HG03342 (cell line): Measurements from ENCODE around the gene DCAF8.
A peak's percentile ranks its signal among the peaks of the same experiment; 100 is the strongest.

Experiments used
- ATAC-seq: cut with Tn5 transposase; IDR thresholded peaks from one replicate; pipeline ENCODE4 v1.9.1; 2021; ENCODE audit warnings: mild to moderate bottlenecking, moderate library complexity; ENCODE audit not compliant: unreplicated experiment

The DCAF8 gene

DNA sequence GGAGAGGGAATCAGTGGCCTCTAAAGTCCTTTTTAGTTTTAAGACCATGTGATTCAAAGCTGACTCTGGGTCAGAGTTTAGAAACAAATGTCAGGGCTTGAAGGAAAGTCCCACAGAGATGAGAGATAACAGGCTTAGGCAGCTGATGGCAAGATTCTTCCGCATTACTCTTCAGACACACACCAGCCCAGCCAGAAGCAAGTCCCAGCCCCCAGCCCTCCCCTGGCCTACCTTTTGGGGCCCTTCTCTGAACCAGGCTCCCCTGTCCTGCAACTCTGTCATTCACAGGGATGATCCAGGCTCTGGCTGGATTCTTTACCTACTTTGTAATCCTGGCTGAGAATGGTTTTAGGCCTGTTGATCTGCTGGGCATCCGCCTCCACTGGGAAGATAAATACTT is 85.1 kb downstream of the DCAF8 start:
- ATAC-seq, result no peak

DNA sequence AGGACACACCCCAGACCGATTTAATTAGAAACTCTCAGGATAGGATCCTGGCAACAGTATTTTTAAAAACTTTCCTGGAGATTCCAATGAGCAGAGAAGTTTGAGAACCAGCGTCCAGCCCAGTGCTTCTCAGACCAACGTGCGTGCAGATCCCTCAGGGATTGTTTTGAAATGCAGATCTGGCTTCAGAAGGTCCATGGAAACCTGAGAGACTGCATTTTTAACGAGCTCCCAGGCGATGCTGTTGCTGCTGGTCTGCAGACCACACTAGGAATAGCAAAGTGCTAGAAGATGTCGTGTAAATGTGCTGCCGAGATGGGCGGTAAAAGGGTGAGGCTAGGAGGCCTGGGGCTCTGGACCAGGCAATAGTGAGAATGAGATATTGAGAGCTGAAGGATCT is 90.4 kb downstream of the DCAF8 start:
- no peak for ATAC-seq

DNA sequence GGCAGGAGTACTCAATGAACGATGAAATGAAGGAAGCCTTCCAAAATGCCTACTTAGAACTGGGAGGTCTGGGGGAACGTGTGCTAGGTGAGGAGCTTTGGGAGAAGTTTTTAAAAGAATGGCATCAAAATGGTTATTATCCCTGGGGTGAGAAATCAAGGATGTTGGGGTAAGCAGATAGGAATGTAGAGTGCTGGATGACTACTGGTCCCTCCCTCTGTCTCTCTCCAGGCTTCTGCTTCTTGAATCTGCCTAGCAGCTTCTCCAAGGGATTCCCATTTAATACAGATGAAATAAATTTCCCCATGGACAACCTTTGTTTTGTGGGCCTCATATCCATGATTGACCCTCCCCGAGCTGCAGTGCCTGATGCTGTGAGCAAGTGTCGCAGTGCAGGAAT is 91.0 kb downstream of the DCAF8 start:
- ATAC-seq, result no peak

DNA sequence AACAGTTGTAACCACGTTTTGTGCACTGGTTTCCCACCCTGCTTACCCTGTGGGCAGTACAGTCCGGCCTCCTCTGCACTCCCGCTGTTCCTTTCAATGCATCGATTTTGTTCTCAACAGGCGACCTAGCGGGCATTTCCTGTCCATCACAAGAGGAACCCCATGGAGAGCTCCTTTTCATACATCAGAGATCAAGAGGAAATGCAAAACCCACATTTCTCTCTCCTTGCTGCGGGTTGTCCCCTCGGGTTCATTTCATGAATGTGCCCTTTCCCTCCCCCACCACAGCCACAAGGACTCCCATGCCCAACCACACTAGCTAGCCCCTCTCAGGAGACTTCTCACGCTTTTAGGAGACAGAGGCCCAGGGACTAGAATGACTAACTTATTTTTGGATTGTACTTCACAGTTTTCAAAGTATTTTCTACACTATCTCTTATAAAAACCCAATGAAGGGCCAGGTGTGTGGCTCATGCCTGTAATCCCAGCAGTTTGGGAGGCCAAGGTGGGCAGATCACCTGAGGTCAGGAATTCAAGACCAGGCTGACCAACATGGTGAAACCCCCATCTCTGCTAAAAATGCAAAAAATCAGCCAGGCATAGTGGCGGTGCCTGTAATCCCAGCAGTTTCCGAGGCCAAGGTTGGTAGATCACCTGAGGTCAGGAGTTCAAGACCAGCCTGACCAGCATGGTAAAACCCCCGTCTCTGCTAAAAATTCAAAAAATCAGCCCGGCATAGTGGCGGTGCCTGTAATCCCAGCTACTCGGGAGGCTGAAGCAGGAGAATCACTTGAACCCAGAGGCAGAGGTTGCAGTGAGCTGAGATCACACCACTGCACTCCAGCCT is 92.6 kb downstream of the DCAF8 start:
- peak; percentile 74 for ATAC-seq

DNA sequence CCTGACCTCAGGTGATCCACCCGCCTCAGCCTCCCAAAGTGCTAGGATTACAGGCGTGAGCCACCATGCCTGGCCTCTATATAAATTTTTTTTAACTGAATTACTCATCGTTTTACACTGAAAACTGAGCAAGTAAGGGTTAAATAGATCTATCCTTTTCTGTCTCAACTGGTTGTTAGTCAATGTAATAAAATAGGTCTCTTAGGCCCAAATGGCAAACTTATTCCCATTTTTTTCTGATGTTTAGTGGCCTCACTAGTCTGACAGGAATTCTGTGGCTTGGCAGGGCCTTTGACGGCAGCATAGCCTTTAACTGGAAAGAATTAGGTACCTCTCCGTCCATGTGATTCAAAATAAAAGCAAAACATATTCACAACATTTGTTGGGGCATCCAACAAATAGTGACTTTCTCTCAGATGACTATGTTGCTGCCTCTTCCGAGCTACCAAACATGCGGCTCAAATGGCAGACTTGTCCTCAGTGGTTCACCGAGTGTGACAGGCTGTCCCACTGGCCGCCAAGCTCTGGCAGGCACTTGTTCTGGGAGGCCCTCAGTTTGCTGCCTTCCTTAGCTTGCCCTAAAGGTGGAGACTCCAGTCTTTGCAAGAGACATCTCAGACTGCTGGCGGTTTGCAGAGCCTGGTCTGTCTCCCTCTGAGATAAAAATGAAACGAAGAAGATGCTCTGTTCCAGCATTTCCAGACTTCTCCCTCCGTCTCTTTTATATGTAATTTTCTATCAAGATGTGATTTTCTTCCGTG is 93.6 kb downstream of the DCAF8 start:
- ATAC-seq, result no peak

DNA sequence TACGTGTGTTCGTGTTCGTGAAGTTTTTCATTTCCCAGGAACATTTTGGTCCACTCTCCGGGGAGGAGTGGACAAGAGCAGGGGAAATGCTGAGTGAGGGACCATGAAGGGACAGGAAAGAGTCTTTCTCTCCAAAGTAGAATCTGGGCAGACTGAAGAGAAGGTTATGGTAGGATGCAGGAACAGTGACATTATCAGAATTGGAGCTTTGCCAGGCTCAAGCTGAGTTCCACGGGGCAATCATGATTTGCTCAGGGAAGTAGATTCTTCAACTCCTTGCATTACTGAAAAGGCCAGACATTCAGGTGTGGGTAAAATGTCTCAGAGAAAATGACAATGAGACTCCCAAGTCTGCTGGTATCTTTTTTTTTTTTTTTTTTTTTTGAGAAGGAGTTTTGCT is 94.3 kb downstream of the DCAF8 start:
- no peak for ATAC-seq

DNA sequence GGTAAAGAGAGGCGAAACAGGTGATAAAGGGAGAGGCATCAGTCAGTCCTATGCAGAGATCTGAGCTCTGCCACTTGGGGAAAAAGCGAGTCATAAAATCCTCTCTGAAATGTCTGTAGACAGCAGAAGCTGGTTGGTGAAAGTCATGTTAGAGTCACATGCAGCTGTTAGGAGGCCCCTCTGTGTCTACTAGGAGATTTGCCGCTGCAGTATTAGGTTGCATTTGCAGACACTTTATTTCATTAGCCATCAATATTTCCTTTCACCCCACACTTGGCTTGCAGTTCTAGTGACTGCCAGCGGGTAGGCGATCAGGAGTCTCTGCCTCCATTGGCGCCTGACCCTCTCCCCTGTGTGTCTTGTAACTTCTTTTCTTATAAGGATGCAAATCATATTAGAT is 94.8 kb downstream of the DCAF8 start:
- no peak for ATAC-seq

DNA sequence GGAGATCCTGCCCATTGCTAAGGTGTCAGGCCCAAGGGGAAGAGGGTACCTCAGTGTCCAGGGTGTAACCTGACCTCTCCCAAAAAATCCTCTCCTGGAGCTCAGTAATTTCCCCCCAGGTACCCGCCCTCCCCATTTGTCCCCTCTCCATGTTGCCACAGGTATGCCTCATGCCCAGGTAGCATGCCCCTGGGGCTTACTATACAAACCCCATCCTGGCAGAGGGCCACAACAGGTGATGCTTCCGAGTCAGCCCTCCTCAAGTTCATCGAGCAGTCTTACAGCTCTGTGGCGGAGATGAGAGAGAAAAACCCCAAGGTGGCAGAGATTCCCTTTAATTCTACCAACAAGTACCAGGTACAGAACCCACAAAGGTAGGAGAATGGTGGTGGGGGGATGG is 95.3 kb downstream of the DCAF8 start:
- ATAC-seq, result no peak

DNA sequence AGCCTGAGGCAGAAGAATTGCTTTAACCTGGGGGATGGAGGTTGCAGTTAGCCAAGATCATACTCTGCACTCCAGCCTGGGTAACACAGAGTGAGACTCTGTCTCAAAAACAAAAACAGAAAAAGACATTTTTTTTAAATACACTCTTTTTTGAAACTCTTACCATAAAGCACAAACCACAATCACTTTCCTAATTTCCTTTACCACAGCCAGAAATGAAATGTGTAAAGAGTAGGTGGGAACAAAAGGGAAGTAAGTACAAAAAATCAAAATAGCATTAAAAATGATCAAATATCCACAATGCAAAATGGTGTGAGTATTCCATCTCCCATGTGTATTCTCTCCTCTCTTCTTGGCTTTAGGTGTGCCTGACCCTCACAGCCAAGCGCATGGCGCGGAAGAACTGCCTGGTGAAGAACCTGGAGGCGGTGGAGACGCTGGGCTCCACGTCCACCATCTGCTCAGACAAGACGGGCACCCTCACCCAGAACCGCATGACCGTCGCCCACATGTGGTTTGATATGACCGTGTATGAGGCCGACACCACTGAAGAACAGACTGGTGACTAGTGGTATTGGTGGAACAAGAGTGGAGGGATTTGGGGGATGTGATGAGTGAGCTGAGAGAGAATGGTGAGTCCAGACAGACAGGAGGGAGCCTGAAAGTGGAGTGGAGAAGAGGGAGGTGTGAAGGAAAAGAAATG is 96.0 kb downstream of the DCAF8 start:
- no peak for ATAC-seq
